Stimulated activated CD4-positive, alpha-beta T cell treated with anti-CD3 and anti-CD28 coated beads, Interleukin-12 subunit alpha, Interleukin-12 subunit beta, amount 100 ng/mL, for 48 hours (primary cell): Measurements from ENCODE around the gene METTL17.
"Not testable (repeated sequence)": the region's sequence is repeated elsewhere in the genome, so short reads cannot be mapped to it uniquely, and the experiment has no call there.

Experiments
- DNase-seq, 3 donors: peaks; one replicate each; pipeline ENCODE4 v3.0.0-alpha.2; 2020; ENCODE audit warnings: low read depth in 2 of 3, low spot score in 1 of 3

METTL17 gene

GRCh38 chr14:20989787-20990600 is at the start of gene METTL17:
Gene METTL17, plus strand, starts transcription at chr14:20989980. Its CDS starts 23 bp downstream, at chr14:20990003.
- peak; percentile 75 to 84 (median 82) for DNase-seq

DNA sequence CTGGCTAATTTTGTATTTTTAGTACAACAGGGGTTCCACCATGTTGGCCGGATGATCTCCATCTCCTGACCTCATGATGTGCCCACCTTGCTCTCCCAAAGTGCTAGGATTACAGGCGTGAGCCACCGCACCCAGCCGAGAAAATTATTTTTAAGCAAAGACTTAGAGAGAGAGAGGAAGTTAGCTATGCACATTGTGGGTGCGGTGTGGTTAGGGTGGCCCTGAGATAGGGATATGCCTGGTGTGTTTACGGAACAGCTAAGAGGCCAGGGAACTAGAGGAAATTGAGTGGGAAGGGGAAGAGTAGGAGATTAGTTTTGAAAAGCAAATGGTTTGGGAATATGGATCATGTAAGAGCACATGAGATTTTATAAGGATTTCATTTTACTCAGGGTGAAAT is 44.6 kb upstream of the METTL17 start:
- not testable (repeated sequence) for DNase-seq

DNA sequence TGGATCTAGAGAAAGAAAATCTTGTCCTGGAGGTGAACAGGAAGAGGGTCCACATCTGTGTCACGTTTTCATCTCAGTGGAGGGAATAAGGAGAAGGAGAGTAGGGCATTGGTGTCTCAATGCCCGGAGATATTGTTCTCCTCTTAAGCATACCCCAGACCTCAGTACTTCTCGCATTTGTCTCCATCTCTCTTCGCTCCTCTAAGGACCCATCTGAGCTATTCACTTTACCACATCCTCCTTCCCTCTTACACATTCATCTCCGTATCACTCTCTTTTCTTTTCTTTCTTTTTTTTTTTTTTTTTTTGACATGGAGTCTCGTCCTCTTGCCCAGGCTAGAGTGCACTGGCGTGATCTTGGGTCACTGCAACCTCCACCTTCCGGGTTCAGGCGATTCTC is 43.1 kb upstream of the METTL17 start:
- DNase-seq = not testable (repeated sequence)

GRCh38 chr14:20954736-20955537 is 34.8 kb upstream of the METTL17 start, which contains the start of gene RNASE2:
Gene RNASE2, plus strand, starts transcription at chr14:20955487. Its CDS starts 285 bp downstream, at chr14:20955772.
- DNase-seq = not testable (repeated sequence)

DNA sequence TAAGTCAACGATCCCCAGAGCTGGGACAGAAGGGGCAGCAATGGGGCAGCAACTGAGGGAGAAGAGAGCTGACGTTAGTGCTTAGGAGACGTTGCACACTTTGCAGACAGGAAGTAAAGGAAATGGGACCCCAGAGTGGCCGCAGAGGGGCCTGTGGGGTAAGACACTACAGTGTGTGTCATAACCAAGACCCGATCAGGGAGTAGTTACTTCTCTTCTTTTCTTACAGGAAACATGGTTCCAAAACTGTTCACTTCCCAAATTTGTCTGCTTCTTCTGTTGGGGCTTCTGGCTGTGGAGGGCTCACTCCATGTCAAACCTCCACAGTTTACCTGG is 34.3 kb upstream of the METTL17 start:
- not testable (repeated sequence) for DNase-seq

DNA sequence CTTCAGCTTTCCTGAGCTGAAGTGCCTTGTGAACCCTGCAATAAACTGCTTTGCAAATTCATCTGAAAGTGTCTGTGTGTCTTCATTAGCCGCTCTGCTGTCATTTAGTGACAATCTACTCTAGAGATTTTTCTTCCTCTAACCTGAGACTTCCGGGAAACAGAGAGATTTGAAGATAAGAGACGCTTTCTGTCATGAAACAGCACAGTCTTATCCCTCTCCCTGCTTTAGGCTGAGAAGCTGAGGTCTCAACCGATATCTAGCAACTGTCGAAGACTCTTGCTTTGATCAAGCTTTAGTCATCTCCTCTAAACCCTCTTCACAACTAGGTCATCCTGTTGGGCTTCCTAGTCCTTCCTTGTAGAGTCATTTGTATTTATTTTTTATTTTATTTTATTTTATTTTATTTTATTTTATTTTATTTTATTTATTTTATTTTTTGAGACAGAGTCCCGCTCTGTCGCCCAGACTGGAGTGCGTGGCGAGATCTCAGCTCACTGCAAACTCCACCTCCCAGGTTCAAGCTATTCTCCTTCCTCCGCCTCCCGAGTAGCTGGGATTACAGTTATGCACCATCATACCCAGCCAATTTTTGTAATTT is 33.3 kb upstream of the METTL17 start:
- no peak for DNase-seq

DNA sequence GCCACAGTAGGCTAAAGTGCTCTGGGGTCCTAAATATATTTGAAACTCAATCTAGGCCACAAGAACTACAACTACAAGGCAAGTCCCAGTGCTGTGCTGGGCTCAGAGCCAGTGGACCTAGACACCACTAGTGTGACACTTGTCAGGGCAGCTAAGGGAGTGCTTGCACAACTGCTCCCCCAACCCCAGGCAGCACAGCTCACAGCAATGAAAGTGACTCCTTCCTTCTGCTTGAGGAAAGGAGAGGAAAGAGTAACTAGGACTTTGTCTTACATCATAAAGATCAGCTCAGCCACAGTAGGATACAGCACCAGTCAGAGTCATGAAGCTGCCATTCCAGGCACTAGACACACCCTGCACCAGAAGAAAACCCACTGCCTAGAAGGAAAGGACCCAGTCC is 30.8 kb upstream of the METTL17 start:
- not testable (repeated sequence) for DNase-seq

- no peak for DNase-seq
Measured at GRCh38 chr14:20969336-20969735, 20.4 kb upstream of the METTL17 start.

DNA sequence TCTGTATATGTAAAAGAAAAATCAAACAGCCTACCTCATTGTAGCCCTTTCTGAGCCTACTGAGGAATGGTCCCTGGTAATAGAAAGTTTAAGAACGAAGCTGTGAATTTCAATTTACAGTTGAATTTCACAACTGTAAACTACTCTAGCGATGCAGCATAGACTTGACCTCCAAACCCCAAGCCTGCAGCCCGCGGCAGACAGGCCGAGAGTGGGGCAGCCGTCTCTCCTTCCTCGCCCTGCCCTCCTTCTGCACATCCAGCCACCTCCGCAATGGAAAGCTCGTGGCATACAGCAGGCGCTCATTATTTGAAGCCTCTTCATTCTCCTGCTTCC is 19.2 kb upstream of the METTL17 start:
- DNase-seq = no peak

- peak; percentile 64 to 80 (median 74) for DNase-seq
Measured at GRCh38 chr14:20970983-20971704, 18.6 kb upstream of the METTL17 start.

DNA sequence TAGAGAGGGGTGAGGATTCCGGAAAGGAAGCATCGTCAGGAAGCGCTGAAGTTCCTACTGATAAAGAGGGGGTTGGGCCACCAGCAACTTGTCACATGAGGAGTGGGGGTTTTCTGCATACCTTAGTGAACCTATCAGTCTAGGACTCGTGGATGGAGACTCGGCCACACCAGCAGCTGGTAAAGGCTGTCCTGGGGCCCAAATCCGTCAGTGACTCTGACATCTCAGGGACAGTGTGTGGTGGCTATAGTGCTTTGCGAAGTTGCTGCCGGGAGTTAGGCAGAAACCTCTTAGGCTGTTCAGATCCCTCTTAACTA is 18.1 kb upstream of the METTL17 start:
- no peak for DNase-seq

DNA sequence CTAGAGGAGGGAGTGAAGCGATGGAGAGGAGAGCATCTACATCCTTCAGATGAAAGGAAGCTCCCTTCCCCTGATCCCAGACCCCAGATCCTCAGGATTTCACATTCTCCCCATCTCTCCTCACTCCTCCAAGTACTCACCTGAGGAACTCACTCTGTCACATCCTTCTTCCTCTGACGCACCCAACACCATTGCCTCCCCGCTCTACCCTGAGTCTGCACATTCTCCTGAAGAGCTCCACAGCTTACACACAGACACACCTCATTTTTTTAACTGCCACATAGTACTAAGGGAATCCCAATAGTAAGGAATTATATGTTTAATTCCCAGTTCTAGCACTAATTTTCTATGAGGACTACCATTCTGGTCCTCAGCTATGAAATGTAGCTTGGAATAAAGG is 16.3 kb upstream of the METTL17 start:
- no peak for DNase-seq

- DNase-seq = no peak
Measured at GRCh38 chr14:20976291-20976690, 13.5 kb upstream of the METTL17 start.

DNA sequence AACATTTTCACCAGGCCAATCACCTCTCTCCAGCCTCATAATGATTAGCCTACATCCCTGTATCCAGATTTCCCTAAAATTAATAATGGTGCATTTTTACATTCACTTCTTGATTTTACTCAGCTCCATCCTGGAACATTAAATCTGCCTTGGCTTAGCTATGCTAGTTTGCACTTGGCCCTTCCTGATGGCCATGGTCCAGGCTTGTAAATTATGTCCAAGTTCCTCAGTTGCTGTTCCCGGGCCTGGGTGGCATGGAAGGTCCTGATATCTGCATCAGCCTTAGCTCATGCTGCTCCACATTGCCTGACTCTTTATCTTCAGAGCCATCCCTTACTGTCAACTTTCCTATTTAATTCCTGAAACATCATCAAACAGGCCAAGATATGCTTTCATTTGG is 11.1 kb upstream of the METTL17 start:
- no peak for DNase-seq

- DNase-seq = no peak
Measured at GRCh38 chr14:20980906-20981305, 8.9 kb upstream of the METTL17 start.

DNA sequence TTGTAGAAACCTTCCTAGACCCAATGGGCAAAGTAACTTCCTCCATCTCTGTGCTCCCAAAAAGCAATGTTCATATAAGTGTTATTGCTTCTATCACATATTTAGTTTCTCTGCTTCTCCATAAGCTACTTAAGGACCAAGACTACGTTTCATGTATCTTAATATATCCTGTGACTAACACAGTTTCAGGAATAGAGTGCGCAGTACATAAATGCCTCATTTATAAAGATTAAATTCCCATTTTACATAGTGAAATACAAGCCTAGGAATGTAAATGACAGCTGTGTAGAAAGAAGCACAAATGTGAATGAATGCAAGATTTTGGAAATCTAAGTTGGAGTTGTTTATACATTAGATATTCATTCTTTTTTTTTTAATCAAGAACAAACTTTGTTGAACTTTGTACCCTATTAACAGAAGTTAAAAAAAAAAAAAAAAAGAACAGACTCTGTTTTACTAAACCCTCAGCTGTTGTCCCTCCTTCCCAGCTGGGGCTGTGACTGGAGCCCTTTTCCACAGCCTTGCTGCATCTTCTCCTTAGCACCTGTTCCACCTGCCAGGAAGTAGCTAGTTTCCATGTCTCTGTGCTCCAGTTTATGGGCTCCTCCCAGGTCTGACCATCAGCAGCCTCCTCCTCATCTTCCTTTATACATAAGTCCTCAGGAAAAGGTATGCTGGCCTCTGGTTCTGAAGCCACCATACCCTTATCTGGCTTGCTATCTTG is 7.0 kb upstream of the METTL17 start:
- no peak for DNase-seq

DNA sequence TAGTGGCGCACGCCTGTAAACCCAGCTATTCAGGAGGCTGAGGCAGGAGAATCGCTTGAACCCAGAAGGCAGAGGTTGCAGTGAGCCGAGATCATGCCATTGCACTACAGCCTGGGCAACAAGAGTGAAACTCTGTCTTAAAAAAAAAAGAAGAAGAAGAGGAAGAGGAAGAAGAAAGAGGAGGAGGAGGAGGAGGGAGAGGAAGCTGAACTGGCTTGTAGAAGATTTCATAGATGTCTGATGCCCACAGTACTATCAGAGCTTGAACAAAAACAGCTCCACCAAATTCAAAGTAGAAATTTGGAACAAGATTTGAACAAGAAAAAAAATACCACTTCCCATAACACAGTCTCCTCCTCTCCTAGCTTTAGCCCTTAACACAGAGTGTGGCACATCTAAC is 4.1 kb upstream of the METTL17 start:
- not testable (repeated sequence) for DNase-seq

- no peak for DNase-seq
Measured at GRCh38 chr14:20986811-20987210, 3.0 kb upstream of the METTL17 start.

GRCh38 chr14:20988717-20989470 is 886 bp upstream of the METTL17 start:
- DNase-seq = no peak

- no peak for DNase-seq
Measured at GRCh38 chr14:20989471-20989786, 351 bp upstream of the METTL17 start.
